Ectodermal cell (in vitro differentiated cells): Measurements from ENCODE around the gene SAPCD2.

ENCODE experiments used
- H3K27ac ChIP-seq: 2 replicates; pipeline ENCODE4 v1.7.0; 2013; ENCODE audit warnings: mild to moderate bottlenecking, low read depth, low read length; ENCODE audit not compliant: insufficient read depth, poor library complexity, severe bottlenecking
- H3K27me3 ChIP-seq: 2 replicates; pipeline ENCODE4 v1.7.0; 2013; ENCODE audit warnings: mild to moderate bottlenecking, low read length; ENCODE audit not compliant: insufficient read depth, control insufficient read depth, poor library complexity, severe bottlenecking
- H3K36me3 ChIP-seq: one replicate; pipeline ENCODE4 v1.7.0; 2013; ENCODE audit warnings: low read length; ENCODE audit not compliant: control insufficient read depth, insufficient read depth
- H3K4me1 ChIP-seq: one replicate; pipeline ENCODE4 v1.7.0; 2013; ENCODE audit warnings: low read length; ENCODE audit not compliant: control insufficient read depth, insufficient read depth
- H3K4me3 ChIP-seq: 2 replicates; pipeline ENCODE4 v1.7.0; 2013; ENCODE audit warnings: low read depth, low read length, control low read depth; ENCODE audit not compliant: insufficient read depth
- H3K9me3 ChIP-seq: 2 replicates; pipeline ENCODE4 v1.7.0; 2013; ENCODE audit warnings: mild to moderate bottlenecking, low read length, moderate library complexity; ENCODE audit not compliant: control insufficient read depth
- WGBS, 2 experiments: methylation state at CpG; one replicate each; pipeline ENCODE4 v1.1.7; 2013; ENCODE audit warnings: missing lambda C conversion rate in 2 of 2; 5-methylcytosine and 5-hydroxymethylcytosine counted together

The SAPCD2 gene

DNA sequence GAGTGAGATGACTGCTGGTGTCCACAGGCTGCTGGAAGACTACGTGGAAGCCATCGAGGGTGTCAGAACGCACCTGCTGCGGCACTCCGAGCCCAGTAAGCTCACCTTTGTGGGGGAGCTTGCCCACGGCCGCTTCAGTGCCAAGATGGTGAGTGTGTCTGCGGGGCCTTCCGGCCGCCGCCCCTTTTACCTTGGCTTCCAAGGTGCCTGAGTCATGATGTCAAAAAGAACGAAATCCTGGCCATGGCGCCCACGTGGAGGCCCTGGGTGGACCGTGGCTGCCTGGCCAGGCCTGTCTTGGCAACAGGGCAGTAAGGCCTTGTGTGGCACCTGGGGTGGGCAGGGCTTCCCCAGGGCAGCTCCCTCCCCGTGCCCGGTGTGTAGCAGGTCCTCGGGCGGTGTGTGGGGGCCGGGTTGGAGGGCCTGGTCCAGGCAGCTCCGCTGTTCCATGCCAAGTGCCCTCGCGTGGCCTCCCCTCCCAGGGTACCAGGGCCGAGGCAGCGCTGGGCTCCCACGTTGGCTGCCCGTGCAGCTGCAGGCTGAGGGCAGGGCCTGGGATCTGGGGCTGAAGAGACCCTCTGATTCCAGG is 36.4 kb upstream of the SAPCD2 start:
- Histone ChIP-seq H3K36me3 (peaks cover 27% of the 10 kb centered on the region), H3K9me3 (no peaks in the 10 kb centered on the region), H3K27me3 (no peaks in the 10 kb centered on the region), H3K27ac (no peak overlapping the region), H3K4me1 (no peaks in the 10 kb centered on the region), H3K4me3 (no peak overlapping the region)
- 95 to 96% methylated on average over 27 of the region's 27 CpGs for WGBS, 2 experiments

DNA sequence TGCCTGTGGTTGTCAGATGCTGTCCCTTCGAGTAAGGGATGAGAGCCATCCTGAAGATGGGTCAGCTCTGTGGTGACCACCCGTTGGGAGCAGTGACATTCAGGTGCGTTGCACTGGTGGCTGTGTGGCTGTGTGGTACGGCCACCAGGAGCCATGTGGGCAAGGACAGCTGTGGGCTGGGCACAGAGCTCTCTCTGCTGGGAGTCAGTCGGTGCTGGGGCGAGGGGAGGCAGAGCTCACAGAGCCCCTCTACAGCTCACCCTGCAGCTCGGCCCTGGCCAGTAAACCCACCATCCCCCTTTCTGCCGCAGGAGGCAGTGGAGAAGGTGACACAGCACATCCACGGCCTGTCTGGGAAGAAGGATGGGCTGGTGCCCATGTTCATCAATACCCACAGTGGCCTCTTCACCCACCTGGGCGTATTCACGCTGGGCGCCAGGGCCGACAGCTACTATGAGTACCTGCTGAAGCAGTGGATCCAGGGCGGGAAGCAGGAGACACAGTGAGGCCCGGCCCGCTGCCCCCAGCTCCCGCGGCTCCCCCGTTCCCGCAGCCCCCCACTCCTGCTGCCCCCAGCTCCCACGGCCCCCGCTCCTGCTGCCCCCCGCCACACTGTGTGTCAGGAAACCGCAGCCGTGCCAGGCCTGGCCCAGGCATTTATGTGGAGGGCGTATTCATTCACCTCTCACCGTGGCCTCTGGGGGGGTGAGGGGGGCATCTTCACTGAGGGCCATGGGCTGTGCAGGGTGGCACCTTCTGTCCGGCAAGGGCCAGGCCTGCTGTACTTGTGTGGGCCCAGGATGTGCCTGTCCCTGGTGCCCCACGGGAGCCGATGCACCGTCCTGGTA is 35.7 kb upstream of the SAPCD2 start:
- Histone ChIP-seq H3K27ac (no peak overlapping the region), H3K36me3 (peaks cover 35% of the 10 kb centered on the region), H3K4me3 (no peak overlapping the region), H3K4me1 (no peaks in the 10 kb centered on the region), H3K27me3 (no peaks in the 10 kb centered on the region), H3K9me3 (no peaks in the 10 kb centered on the region)
- WGBS, 2 experiments: 95 to 97% methylated on average over 31 of the region's 31 CpGs

DNA sequence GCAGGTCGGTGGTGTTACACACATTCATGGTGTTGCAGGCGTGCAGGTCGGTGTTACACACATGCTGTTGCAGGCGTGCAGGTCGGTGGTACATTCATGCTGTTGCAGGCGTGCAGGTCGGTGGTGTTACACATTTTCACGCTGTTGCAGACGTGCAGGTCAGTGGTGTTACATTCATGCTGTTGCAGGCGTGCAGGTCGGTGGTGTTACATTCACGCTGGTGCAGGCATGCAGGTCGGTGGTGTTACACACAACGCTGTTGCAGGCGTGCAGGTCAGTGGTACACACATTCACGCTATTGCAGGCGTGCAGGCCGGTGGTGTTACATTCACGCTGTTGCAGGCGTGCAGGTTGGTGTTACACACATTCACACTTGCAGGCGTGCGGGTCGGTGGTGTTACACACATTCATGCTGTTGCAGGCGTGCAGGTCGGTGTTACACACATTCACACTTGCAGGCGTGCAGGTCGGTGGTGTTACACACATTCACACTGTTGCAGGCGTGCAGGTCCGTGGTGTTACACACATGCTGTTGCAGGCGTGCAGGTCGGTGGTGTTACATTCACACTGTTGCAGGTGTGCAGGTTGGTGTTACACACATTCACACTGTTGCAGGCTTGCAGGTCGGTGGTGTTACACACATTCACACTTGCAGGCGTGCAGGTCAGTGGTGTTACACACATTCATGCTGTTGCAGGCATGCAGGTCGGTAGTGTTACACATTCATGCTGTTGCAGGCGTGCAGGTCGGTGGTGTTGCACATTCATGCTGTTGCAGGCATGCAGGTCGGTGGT is 33.0 kb upstream of the SAPCD2 start:
- Histone ChIP-seq H3K9me3 (no peaks in the 10 kb centered on the region), H3K4me3 (no peak overlapping the region), H3K36me3 (peaks cover 47% of the 10 kb centered on the region), H3K4me1 (no peaks in the 10 kb centered on the region), H3K27me3 (no peaks in the 10 kb centered on the region), H3K27ac (no peak overlapping the region)
- WGBS, 2 experiments: 93 to 94% methylated on average over 37 of the region's 37 CpGs

DNA sequence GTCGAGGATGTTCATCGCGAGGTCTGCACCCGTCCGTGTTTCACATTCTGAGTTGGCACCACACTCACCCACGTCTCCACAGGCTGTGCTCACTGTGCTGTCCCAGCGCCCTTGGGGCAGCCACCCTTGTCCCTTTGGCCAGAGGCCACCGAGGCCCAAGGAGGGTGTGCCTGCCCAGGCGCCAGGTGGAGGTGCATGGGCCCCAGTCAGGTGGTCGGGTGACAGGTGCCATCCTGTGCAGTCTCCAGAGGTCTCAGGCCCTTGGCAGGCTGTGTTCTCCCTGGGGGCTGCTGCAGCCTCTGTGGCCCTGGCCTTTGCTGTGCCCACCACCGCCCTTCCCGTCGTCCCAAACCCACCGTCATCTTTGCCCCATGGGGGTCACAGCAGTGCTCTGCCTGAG is 28.9 kb upstream of the SAPCD2 start:
- no peaks in the 10 kb centered on the region for H3K4me1 ChIP-seq
- H3K36me3 ChIP-seq: peaks cover 51% of the 10 kb centered on the region
- H3K9me3 ChIP-seq: no peaks in the 10 kb centered on the region
- H3K27me3 ChIP-seq: no peaks in the 10 kb centered on the region
- no peak overlapping the region for H3K4me3 ChIP-seq
- 96 to 98% methylated on average over 14 of the region's 14 CpGs for WGBS, 2 experiments
- H3K27ac ChIP-seq: no peak overlapping the region

DNA sequence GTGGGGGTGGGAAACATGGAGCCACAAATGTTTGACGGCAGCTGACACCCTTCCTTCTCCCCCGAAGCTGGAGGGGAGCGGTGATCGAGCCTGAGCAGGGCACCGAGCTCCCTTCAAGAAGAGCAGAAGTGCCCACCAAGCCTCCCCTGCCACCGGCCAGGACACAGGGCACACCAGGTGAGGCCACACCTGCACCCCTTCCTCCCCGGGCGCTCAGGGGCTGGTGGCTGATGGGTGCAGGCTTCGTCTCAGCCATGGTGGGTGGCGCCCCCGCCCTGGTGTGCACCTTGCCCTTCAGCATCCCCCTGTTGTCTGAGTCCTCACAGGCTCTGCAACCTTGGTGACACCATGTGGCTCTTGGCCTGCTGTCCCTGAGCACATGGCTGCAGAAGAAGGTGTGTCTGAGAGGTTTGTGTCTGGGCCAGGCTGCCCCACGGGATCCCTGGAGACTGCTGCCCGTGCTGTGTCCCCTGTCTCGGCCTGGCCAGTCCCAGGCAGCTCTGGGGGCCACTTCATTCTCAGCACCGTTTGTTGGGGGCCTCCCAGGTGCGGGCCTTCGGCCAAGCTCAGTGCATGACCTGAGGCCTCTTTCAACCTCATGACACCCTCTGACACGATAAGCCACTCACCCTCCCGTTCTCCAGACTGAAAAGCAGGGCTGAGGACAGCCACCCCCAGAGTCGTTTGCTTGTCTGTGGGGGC is 27.6 kb upstream of the SAPCD2 start:
- Histone ChIP-seq H3K4me3 (no peak overlapping the region), H3K9me3 (no peaks in the 10 kb centered on the region), H3K27me3 (no peaks in the 10 kb centered on the region), H3K36me3 (peaks cover 43% of the 10 kb centered on the region), H3K4me1 (no peaks in the 10 kb centered on the region), H3K27ac (no peak overlapping the region)
- 94% methylated on average over 20 of the region's 20 CpGs for WGBS, 2 experiments

DNA sequence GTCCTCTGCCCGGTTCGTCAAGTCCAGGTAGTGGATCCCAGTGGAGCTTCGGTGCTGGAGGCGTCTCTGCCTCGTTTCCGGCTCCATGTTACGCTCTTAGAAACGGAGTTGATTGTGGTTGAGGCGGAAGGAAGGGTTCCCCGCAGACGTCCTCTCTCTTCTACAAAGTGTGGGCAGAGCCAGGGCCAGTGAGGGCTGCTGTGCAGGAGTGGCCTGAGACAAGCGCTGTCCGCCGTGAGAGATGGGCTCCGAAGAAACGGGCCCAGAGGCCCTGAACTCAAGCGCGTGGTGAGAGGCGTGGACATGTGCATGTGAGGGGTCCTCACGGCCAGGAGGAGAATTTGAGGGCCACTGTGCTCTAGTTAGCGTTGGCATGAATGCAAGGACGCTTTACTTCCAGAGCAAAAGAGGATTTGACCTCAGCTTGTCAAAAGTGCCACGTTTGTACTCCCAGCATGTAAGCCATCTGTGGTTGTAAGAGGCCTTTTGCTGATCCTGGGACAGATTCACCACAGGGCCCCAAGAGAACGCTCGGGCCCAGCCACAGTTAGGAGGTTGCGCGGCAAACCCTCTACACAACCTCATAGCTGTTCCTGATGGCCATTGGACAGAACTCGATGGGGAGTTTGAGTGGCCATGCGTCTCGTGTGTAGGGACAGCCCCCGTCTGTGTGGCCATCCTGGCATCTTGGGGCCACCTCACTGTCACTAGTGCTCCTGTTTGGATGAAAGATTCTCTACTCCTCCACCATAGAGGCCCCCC is 26.6 kb upstream of the SAPCD2 start:
- Histone ChIP-seq H3K36me3 (peaks cover 37% of the 10 kb centered on the region), H3K9me3 (no peaks in the 10 kb centered on the region)
- WGBS, 2 experiments: 96% methylated on average over 31 of the region's 31 CpGs

DNA sequence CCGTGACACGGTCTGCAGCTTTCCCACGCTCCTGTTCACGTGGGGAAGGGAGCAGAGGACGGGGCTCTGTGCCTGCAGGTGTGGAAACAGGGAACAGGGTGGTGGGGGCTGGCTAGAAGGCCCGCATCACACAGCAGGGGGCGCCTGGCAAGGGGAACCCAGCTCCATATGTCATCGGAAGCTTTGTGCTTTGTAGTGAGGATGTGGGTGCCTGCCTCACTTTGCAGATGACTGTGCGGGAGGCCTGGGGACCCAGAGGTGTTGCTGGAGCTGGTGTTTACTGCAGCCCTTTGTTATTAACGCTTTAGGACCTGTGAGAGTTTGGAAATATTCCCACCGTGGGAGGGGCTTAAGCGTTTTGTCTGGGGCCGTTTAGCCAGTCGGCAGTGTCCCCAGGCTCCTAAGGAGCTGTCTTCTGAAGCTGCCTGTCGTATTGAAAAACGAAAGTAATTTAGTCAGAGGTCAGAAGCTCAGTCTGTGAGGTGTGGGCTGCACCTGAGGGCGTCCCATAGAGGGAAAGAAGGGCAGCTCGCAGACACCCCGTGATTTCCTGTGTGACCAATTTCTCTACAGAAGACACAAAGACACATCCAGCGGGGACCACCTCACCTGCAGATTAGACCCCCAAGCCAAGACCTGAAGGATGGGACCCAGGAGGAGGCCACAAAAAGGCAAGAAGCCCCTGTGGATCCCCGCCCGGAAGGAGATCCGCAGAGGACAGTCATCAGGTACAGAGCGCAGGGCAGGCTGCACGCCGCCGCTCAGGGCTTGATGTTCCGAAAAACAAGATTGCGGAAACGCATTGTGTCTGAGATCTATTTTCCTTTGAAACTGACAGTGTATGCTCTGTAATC is 25.5 kb upstream of the SAPCD2 start:
- no peak overlapping the region for H3K27ac ChIP-seq
- H3K36me3 ChIP-seq: peaks cover 26% of the 10 kb centered on the region
- H3K9me3 ChIP-seq: no peaks in the 10 kb centered on the region
- H3K27me3 ChIP-seq: no peaks in the 10 kb centered on the region
- H3K4me1 ChIP-seq: no peaks in the 10 kb centered on the region
- no peak overlapping the region for H3K4me3 ChIP-seq
- 90 to 91% methylated on average over 30 of the region's 30 CpGs for WGBS, 2 experiments

More for the DNA sequence above, 26.6 kb upstream of the SAPCD2 start:
- no peaks in the 10 kb centered on the region for H3K27me3 ChIP-seq
- no peak overlapping the region for H3K27ac ChIP-seq
- no peak overlapping the region for H3K4me3 ChIP-seq
- H3K4me1 ChIP-seq: no peaks in the 10 kb centered on the region

DNA sequence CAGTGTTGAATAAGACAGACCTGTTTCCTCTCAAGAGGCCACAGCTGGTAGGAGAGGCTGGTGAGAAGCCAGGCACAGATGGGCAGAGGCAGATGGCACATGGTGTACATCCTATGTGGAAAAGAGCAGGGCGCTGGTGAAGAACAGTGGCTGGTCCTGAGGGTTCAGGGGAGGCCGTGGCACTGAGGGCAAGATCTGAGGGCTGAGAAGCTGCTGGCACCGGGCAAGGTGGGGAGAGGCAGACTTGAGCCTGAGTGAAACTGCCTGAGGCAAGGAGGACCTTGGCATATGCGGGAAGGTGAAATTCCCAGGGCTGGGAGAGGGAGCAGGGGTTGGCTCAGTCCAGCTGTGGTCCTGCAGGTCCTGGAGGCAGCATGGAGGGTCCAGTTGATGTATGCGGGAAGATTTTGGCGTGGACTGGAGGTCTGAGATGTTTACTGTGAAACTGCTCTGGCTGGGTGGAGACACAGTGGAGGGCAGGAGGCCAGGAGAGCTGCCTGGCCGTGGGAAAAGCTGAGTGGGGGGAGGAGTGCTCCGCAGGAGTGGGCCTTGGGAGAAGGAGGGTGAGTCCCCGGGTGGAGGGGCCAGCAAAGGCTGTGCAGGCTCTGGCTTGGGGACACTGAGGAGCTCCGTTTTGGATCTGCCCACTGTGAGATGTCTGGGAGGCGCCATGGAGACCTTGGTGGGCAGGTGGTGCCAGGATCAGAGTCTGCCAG is 19.0 kb upstream of the SAPCD2 start:
- H3K4me3 ChIP-seq: no peak overlapping the region
- H3K27me3 ChIP-seq: peaks cover 21% of the 10 kb centered on the region
- peaks cover 12% of the 10 kb centered on the region for H3K36me3 ChIP-seq
- H3K9me3 ChIP-seq: no peaks in the 10 kb centered on the region
- peaks cover 12% of the 10 kb centered on the region for H3K4me1 ChIP-seq
- 93% methylated on average over 11 of the region's 11 CpGs for WGBS, 2 experiments
- no peak overlapping the region for H3K27ac ChIP-seq
